Prostate gland (tissue), 2 donors: ENCODE results near the gene CLIP3. TPM values are rescaled to one million over a fixed set of nuclear protein-coding genes. Genes with fewer than 3 reads are reported as not detected.

ENCODE experiments used
- DNase-seq: peaks from one replicate; pipeline ENCODE4 v3.0.0-alpha.2; 2019; ENCODE audit warnings: low spot score
- H3K27ac ChIP-seq, 2 donors: fragments of 200-600 bp; sonication (generic); 2 replicates each; pipeline ENCODE4 v1.5.1; 2017 to 2019
- H3K27me3 ChIP-seq: fragments of 200-600 bp; sonication (generic); replicated peaks from 2 replicates; pipeline ENCODE4 v1.5.1; 2019; ENCODE audit not compliant: insufficient read depth
- H3K36me3 ChIP-seq, 2 donors: fragments of 200-600 bp; sonication (generic); 1 replicate in 1 of 2; 2 replicates in 1 of 2; pipeline versions ENCODE4 v1.5.1 to v1.8.1; 2017 to 2019
- H3K4me1 ChIP-seq: fragments of 200-600 bp; sonication (generic); replicated peaks from 2 replicates; pipeline ENCODE4 v1.5.1; 2019
- H3K4me3 ChIP-seq, 2 donors: fragments of 200-600 bp; sonication (generic); 2 replicates each; pipeline ENCODE4 v1.5.1; 2017 to 2019
- H3K9me3 ChIP-seq: fragments of 200-600 bp; sonication (generic); 2 replicates; pipeline ENCODE4 v1.5.1; 2017
- CTCF ChIP-seq, 4 experiments: fragments of 200-600 bp in 2 of 4; fragments of 450-650 bp in 2 of 4; sonication (generic) in 2 of 4; IDR thresholded peaks; 1 replicate in 3 of 4; 2 replicates in 1 of 4; pipeline ENCODE4 v1.5.1; 2016 to 2019; ENCODE audit warnings: antibody characterized with exemption in 4 of 4, mild to moderate bottlenecking in 2 of 4, moderate library complexity in 2 of 4
- POLR2A ChIP-seq: fragments of 450-650 bp; IDR thresholded peaks from one replicate; pipeline ENCODE4 v1.6.1; 2016; ENCODE audit warnings: antibody characterized with exemption, mild to moderate bottlenecking
- POLR2AphosphoS5 ChIP-seq: sonication (generic); formaldehyde crosslinking; IDR thresholded peaks from one replicate; pipeline ENCODE4 v1.6.1; 2017; ENCODE audit warnings: antibody characterized with exemption
- WGBS: methylation state at CpG from one replicate; pipeline ENCODE4 v1.1.5; 2018; 5-methylcytosine and 5-hydroxymethylcytosine counted together
- intact Hi-C: fragments of 100-400 bp; cut with DNase I; formaldehyde crosslinking; loops from one replicate; pipeline ENCODE4 v1.14.2; 2022
- total RNA-seq, 2 donors: library from RNA; depleted of rRNA; stranded (reverse); fragments of >200 nt; gene quantifications; one replicate each; pipeline ENCODE4 v1.1.0, GENCODE V29; 2016

CLIP3 gene
- total RNA-seq, 2 donors from 2014 or later = 7.4 to 31.2 TPM

GRCh38 chr19:36009220-36009619 lies 23.5 kb downstream of the CLIP3 start:
- H3K4me3 ChIP-seq = peak overlapping the region; percentile 40 to 43
- no peaks in the 10 kb centered on the region for H3K27me3 ChIP-seq
- H3K36me3 ChIP-seq = no peaks in the 10 kb centered on the region
- DNase-seq = peak; percentile 55
- TF ChIP-seq POLR2AphosphoS5 (no peak), POLR2A (peak; percentile 56), CTCF (IDR thresholded peaks at IDR 0.05) (peak in 1 of 4 experiments; percentile 11)
- under 1% methylated on average over 50 of the region's 50 CpGs for WGBS
- H3K4me1 ChIP-seq = peaks cover 4% of the 10 kb centered on the region
- peak overlapping the region; percentile 84 to 85 for H3K27ac ChIP-seq
- H3K9me3 ChIP-seq = no peaks in the 10 kb centered on the region
- intact Hi-C loops = no loop called here

GRCh38 chr19:36008336-36008978 lies 24.2 kb downstream of the CLIP3 start, which contains the start of gene SYNE4:
Gene SYNE4, minus strand, starts transcription at chr19:36008813. Its CDS starts 132 bp downstream, at chr19:36008681.
- Histone ChIP-seq H3K27me3 (no peaks in the 10 kb centered on the region), H3K27ac (peak within 1 kb of the TSS; percentile 84 to 85), H3K4me3 (peak within 1 kb of the TSS; percentile 40 to 43), H3K9me3 (no peaks in the 10 kb centered on the region), H3K4me1 (peaks cover 4% of the 10 kb centered on the region), H3K36me3 (no peaks in the 10 kb centered on the region)
- DNase-seq = peak; percentile 84
- WGBS = 33% methylated on average over 19 of the region's 19 CpGs
- no peak for TF ChIP-seq CTCF (IDR thresholded peaks at IDR 0.05)
- peak; percentile 77 for TF ChIP-seq POLR2AphosphoS5
- TF ChIP-seq POLR2A = peak; percentile 71
- intact Hi-C loops = no loop called here

GRCh38 chr19:36006955-36007354 lies 25.7 kb downstream of the CLIP3 start:
- Histone ChIP-seq H3K4me1 (peaks cover 4% of the 10 kb centered on the region), H3K36me3 (no peaks in the 10 kb centered on the region), H3K27ac (no peak overlapping the region), H3K27me3 (no peaks in the 10 kb centered on the region), H3K9me3 (no peaks in the 10 kb centered on the region), H3K4me3 (no peak overlapping the region)
- no peak for DNase-seq
- intact Hi-C loops = no loop called here
- whole genome bisulfite sequencing = 82% methylated on average over 5 of the region's 5 CpGs
- no peak for TF ChIP-seq CTCF (IDR thresholded peaks at IDR 0.05)
- no peak for TF ChIP-seq POLR2AphosphoS5
- TF ChIP-seq POLR2A = no peak

- Histone ChIP-seq H3K27ac (no peak overlapping the region), H3K4me1 (no peaks in the 10 kb centered on the region), H3K27me3 (no peaks in the 10 kb centered on the region), H3K36me3 (no peaks in the 10 kb centered on the region), H3K4me3 (no peak overlapping the region), H3K9me3 (no peaks in the 10 kb centered on the region)
- DNase-seq = no peak
- no peak for TF ChIP-seq CTCF (IDR thresholded peaks at IDR 0.05)
- TF ChIP-seq POLR2AphosphoS5 = no peak
- no peak for TF ChIP-seq POLR2A
- intact Hi-C loops = no loop called here
- 95% methylated on average over 4 of the region's 4 CpGs for WGBS
Measured at GRCh38 chr19:36003284-36003683, 29.4 kb downstream of the CLIP3 start.

GRCh38 chr19:36001605-36002004 lies 31.1 kb downstream of the CLIP3 start:
- H3K27me3 ChIP-seq = no peaks in the 10 kb centered on the region
- H3K36me3 ChIP-seq = no peaks in the 10 kb centered on the region
- H3K9me3 ChIP-seq = no peaks in the 10 kb centered on the region
- 98% methylated on average over 3 of the region's 3 CpGs for WGBS
- no peak overlapping the region for H3K4me3 ChIP-seq
- no peak for DNase-seq
- no peak overlapping the region for H3K27ac ChIP-seq
- peaks cover 2% of the 10 kb centered on the region for H3K4me1 ChIP-seq
- intact Hi-C loops = no loop called here
- no peak for TF ChIP-seq POLR2AphosphoS5
- TF ChIP-seq POLR2A = no peak
- no peak for TF ChIP-seq CTCF (IDR thresholded peaks at IDR 0.05)
